Ramos (cell line): ENCODE data around the gene CASKIN2.

ENCODE experiments used
- in situ Hi-C: fragments of 300-500 bp; cut with MboI; formaldehyde crosslinking; loops from one replicate; pipeline ENCODE4 v1.14.3; 2022; ENCODE audit warnings: low sequenced_read_pairs; ENCODE audit not compliant: unreplicated experiment

CASKIN2 gene

GRCh38 chr17:75508931-75509361 lies 6.4 kb downstream of the CASKIN2 start:
- in situ Hi-C loops = no loop called here

GRCh38 chr17:75507733-75508719 lies 7.3 kb downstream of the CASKIN2 start:
- in situ Hi-C loops = no loop called here

- in situ Hi-C loops = no loop called here
These were observed 8.4 kb downstream of the CASKIN2 start for GRCh38 chr17:75506888-75507287.

GRCh38 chr17:75506134-75506533 lies 9.2 kb downstream of the CASKIN2 start:
- in situ Hi-C loops = no loop called here

- in situ Hi-C loops = no loop called here
These were observed 9.7 kb downstream of the CASKIN2 start for GRCh38 chr17:75505640-75506039.

- in situ Hi-C loops = no loop called here
These were observed 10.3 kb downstream of the CASKIN2 start for GRCh38 chr17:75505152-75505409.

GRCh38 chr17:75504347-75505151 lies 10.8 kb downstream of the CASKIN2 start:
- in situ Hi-C loops = no loop called here

- in situ Hi-C loops = no loop called here
These were observed 11.4 kb downstream of the CASKIN2 start for GRCh38 chr17:75503976-75504346.

GRCh38 chr17:75503337-75503950 lies 11.9 kb downstream of the CASKIN2 start:
- in situ Hi-C loops = no loop called here

GRCh38 chr17:75502721-75503329 lies 12.5 kb downstream of the CASKIN2 start:
- in situ Hi-C loops = no loop called here

- in situ Hi-C loops = no loop called here
These were observed 13.1 kb downstream of the CASKIN2 start for GRCh38 chr17:75502072-75502720.

GRCh38 chr17:75501378-75502071 lies 13.8 kb downstream of the CASKIN2 start:
- in situ Hi-C loops = no loop called here

GRCh38 chr17:75500419-75501216 lies 14.7 kb downstream of the CASKIN2 start:
- in situ Hi-C loops = no loop called here

- in situ Hi-C loops = no loop called here
These were observed 15.9 kb downstream of the CASKIN2 start for GRCh38 chr17:75499313-75500022.

GRCh38 chr17:75498726-75499213 lies 16.6 kb downstream of the CASKIN2 start:
- in situ Hi-C loops = no loop called here

- in situ Hi-C loops = no loop called here
These were observed 17.2 kb downstream of the CASKIN2 start for GRCh38 chr17:75498039-75498725.

GRCh38 chr17:75496005-75496404 lies 19.3 kb downstream of the CASKIN2 start:
- in situ Hi-C loops = no loop called here
